Stimulated activated effector memory CD8-positive, alpha-beta T cell treated with anti-CD3 and anti-CD28 coated beads, Interleukin-12 subunit alpha, Interleukin-12 subunit beta, amount 100 ng/mL, for 72 hours (primary cell): Measurements from ENCODE around the gene ZFTA.
"Not testable (repeated sequence)": the region's sequence is repeated elsewhere in the genome, so short reads cannot be mapped to it uniquely, and the experiment has no call there.

Source experiments
- ATAC-seq: fragments of 150-1000 bp; cut with Tn5 transposase; 2 replicates; pipeline ENCODE4 v1.10.0; 2021
- DNase-seq, 2 donors: peaks; one replicate each; pipeline ENCODE4 v3.0.0; 2021 to 2022; ENCODE audit warnings: low spot score in 2 of 2
- H3K27ac Mint-ChIP-seq: one replicate; pipeline ENCODE4 v1.8.0; 2022; ENCODE audit warnings: mild to moderate bottlenecking, mixed read lengths
- H3K36me3 Mint-ChIP-seq: one replicate; pipeline ENCODE4 v1.8.0; 2022; ENCODE audit warnings: mild to moderate bottlenecking, mixed read lengths
- H3K4me1 Mint-ChIP-seq: one replicate; pipeline ENCODE4 v1.8.0; 2022; ENCODE audit warnings: mixed read lengths
- H3K4me3 Mint-ChIP-seq: one replicate; pipeline ENCODE4 v1.8.0; 2022; ENCODE audit warnings: mild to moderate bottlenecking, mixed read lengths
- H3K9me3 Mint-ChIP-seq: one replicate; pipeline ENCODE4 v1.8.0; 2022; ENCODE audit warnings: mixed read lengths

The ZFTA gene

GRCh38 chr11:63793161-63793560, 24.6 kb upstream of the ZFTA start:
- Mint-ChIP-seq H3K4me3 (no peak overlapping the region), H3K9me3 (peaks cover 8% of the 10 kb centered on the region), H3K27ac (no peak overlapping the region), H3K36me3 (no peaks in the 10 kb centered on the region), H3K4me1 (no peaks in the 10 kb centered on the region)
- no peak for ATAC-seq
- no peak for DNase-seq

GRCh38 chr11:63791495-63792167, 23.1 kb upstream of the ZFTA start:
- DNase-seq (no peak), ATAC-seq (no peak)
- no peak overlapping the region for H3K27ac Mint-ChIP-seq
- no peak overlapping the region for H3K4me3 Mint-ChIP-seq
- no peaks in the 10 kb centered on the region for H3K4me1 Mint-ChIP-seq
- no peaks in the 10 kb centered on the region for H3K36me3 Mint-ChIP-seq
- H3K9me3 Mint-ChIP-seq, result peaks cover 8% of the 10 kb centered on the region

GRCh38 chr11:63785823-63786222, 17.2 kb upstream of the ZFTA start:
- no peak for ATAC-seq
- H3K36me3 Mint-ChIP-seq, result no peaks in the 10 kb centered on the region
- peaks cover 2% of the 10 kb centered on the region for H3K9me3 Mint-ChIP-seq
- no peak for DNase-seq
- no peak overlapping the region for H3K27ac Mint-ChIP-seq
- no peak overlapping the region for H3K4me3 Mint-ChIP-seq
- peaks cover 7% of the 10 kb centered on the region for H3K4me1 Mint-ChIP-seq

GRCh38 chr11:63783925-63784592, 15.5 kb upstream of the ZFTA start:
- Mint-ChIP-seq H3K36me3 (no peaks in the 10 kb centered on the region), H3K27ac (no peak overlapping the region), H3K9me3 (no peaks in the 10 kb centered on the region), H3K4me3 (no peak overlapping the region), H3K4me1 (peaks cover 7% of the 10 kb centered on the region)
- DNase-seq (no peak), ATAC-seq (no peak)

GRCh38 chr11:63782749-63783148, 14.2 kb upstream of the ZFTA start:
- Mint-ChIP-seq H3K9me3 (no peaks in the 10 kb centered on the region), H3K4me1 (peaks cover 7% of the 10 kb centered on the region), H3K27ac (no peak overlapping the region), H3K36me3 (no peaks in the 10 kb centered on the region), H3K4me3 (no peak overlapping the region)
- ATAC-seq (no peak), DNase-seq (no peak)

GRCh38 chr11:63779039-63779438, 10.5 kb upstream of the ZFTA start:
- Mint-ChIP-seq H3K36me3 (no peaks in the 10 kb centered on the region), H3K4me3 (no peak overlapping the region), H3K9me3 (no peaks in the 10 kb centered on the region), H3K27ac (no peak overlapping the region), H3K4me1 (no peaks in the 10 kb centered on the region)
- ATAC-seq (no peak), DNase-seq (no peak)

- DNase-seq, result no peak
- Mint-ChIP-seq H3K27ac (no peak overlapping the region), H3K36me3 (no peaks in the 10 kb centered on the region), H3K9me3 (no peaks in the 10 kb centered on the region), H3K4me3 (no peak overlapping the region), H3K4me1 (no peaks in the 10 kb centered on the region)
- ATAC-seq, result no peak
Measured at GRCh38 chr11:63775191-63775590, 6.6 kb upstream of the ZFTA start.

- H3K27ac Mint-ChIP-seq, DNase-seq, H3K9me3 Mint-ChIP-seq, H3K4me3 Mint-ChIP-seq, H3K36me3 Mint-ChIP-seq, ATAC-seq: not testable (repeated sequence)
- H3K4me1 Mint-ChIP-seq, result peaks cover 12% of the 10 kb centered on the region
Measured at GRCh38 chr11:63771741-63772318, 3.3 kb upstream of the ZFTA start.

GRCh38 chr11:63770763-63771162, 2.2 kb upstream of the ZFTA start:
- DNase-seq (no peak), ATAC-seq (no peak)
- H3K4me3 Mint-ChIP-seq, result no peak overlapping the region

GRCh38 chr11:63769714-63770455, 1.3 kb upstream of the ZFTA start:
- H3K4me3 Mint-ChIP-seq, result peak overlapping the region; percentile 38
- H3K4me1 Mint-ChIP-seq, result peaks cover 21% of the 10 kb centered on the region
- H3K27ac Mint-ChIP-seq, result no peak overlapping the region

More at GRCh38 chr11:63770763-63771162, 2.2 kb upstream of the ZFTA start:
- Mint-ChIP-seq H3K9me3 (no peaks in the 10 kb centered on the region), H3K27ac (no peak overlapping the region), H3K4me1 (peaks cover 21% of the 10 kb centered on the region), H3K36me3 (peaks cover 7% of the 10 kb centered on the region)

GRCh38 chr11:63769042-63769713, 603 bp upstream of the ZFTA start:
- peak overlapping the region; percentile 38 for H3K4me3 Mint-ChIP-seq
- peaks cover 7% of the 10 kb centered on the region for H3K36me3 Mint-ChIP-seq
- DNase-seq (peak; percentile 34 to 67), ATAC-seq (peak; percentile 68)
- no peak overlapping the region for H3K27ac Mint-ChIP-seq
- peaks cover 21% of the 10 kb centered on the region for H3K4me1 Mint-ChIP-seq
- H3K9me3 Mint-ChIP-seq, result no peaks in the 10 kb centered on the region

More at GRCh38 chr11:63769714-63770455, 1.3 kb upstream of the ZFTA start:
- DNase-seq, result no peak
- H3K9me3 Mint-ChIP-seq, result no peaks in the 10 kb centered on the region
- H3K36me3 Mint-ChIP-seq, result peaks cover 7% of the 10 kb centered on the region
- ATAC-seq, result no peak

- Mint-ChIP-seq H3K36me3 (peaks cover 7% of the 10 kb centered on the region), H3K4me3 (peak overlapping the region; percentile 92), H3K27ac (peak overlapping the region; percentile 93), H3K4me1 (peaks cover 21% of the 10 kb centered on the region), H3K9me3 (no peaks in the 10 kb centered on the region)
- ATAC-seq, result peak; percentile 19
- DNase-seq, result peak; percentile 24 to 72
Measured at GRCh38 chr11:63767565-63768236, 874 bp downstream of the ZFTA start.

- peak overlapping the region; percentile 93 for H3K27ac Mint-ChIP-seq
- DNase-seq, result no peak
Measured at GRCh38 chr11:63767267-63767564, 1.4 kb downstream of the ZFTA start.

GRCh38 chr11:63766531-63767235, 1.9 kb downstream of the ZFTA start:
- H3K4me3 Mint-ChIP-seq, result peak overlapping the region; percentile 92
- H3K36me3 Mint-ChIP-seq, result peaks cover 7% of the 10 kb centered on the region
- no peaks in the 10 kb centered on the region for H3K9me3 Mint-ChIP-seq
- ATAC-seq, result no peak
- H3K4me1 Mint-ChIP-seq, result peaks cover 21% of the 10 kb centered on the region
- no peak overlapping the region for H3K27ac Mint-ChIP-seq
- DNase-seq, result no peak

More at GRCh38 chr11:63767267-63767564, 1.4 kb downstream of the ZFTA start:
- Mint-ChIP-seq H3K4me1 (peaks cover 21% of the 10 kb centered on the region), H3K36me3 (peaks cover 7% of the 10 kb centered on the region), H3K4me3 (peak overlapping the region; percentile 92), H3K9me3 (no peaks in the 10 kb centered on the region)
- ATAC-seq, result peak; percentile 27
